Astrocyte of the cerebellum (primary cell): ENCODE results near the gene OTUB1.
"Not testable (repeated sequence)": the region's sequence is repeated elsewhere in the genome, so short reads cannot be mapped to it uniquely, and the experiment has no call there.

Experiments used
- DNase-seq: peaks from one replicate; pipeline ENCODE4 v3.0.0-alpha.2; 2011; ENCODE audit warnings: low read depth
- H3K4me3 ChIP-seq: 2 replicates; pipeline ENCODE4 v1.5.1; 2011; ENCODE audit warnings: mild to moderate bottlenecking, low read depth, low read length, moderate library complexity
- in situ Hi-C: cut with HindIII; loops from 2 replicates; pipeline ENCODE4 v1.10.0; 2017; ENCODE audit warnings: low sequenced_read_pairs
- TF ChIP-seq, protein P1 (sequence below): IDR thresholded peaks from 2 replicates; pipeline ENCODE4 v1.5.1; 2012; ENCODE audit warnings: low read length, low read depth, moderate library complexity, mild to moderate bottlenecking; ENCODE audit errors: missing control alignments

The OTUB1 gene

DNA sequence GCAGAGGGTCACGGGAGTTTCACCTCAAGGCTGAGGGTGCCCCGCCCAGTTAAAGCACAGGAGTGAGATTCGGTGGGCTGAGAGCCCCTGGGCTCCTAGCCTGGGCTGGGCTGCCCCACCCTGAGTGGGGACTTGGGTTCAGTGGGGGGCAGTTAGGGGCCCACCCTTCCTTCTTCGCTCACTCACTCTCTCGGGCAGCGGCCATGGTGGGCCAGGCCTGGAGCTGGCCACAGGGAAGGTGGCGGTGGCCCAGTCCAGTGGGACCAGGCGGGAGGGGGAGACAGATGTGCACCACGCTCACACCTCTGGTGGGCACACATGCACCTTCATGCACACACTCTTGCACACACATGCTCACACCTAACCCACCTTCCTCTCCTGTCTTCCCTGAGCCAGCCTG lies 55.6 kb downstream of the OTUB1 start:
- in situ Hi-C loops = no loop called here
- TF ChIP-seq, protein P1, sequence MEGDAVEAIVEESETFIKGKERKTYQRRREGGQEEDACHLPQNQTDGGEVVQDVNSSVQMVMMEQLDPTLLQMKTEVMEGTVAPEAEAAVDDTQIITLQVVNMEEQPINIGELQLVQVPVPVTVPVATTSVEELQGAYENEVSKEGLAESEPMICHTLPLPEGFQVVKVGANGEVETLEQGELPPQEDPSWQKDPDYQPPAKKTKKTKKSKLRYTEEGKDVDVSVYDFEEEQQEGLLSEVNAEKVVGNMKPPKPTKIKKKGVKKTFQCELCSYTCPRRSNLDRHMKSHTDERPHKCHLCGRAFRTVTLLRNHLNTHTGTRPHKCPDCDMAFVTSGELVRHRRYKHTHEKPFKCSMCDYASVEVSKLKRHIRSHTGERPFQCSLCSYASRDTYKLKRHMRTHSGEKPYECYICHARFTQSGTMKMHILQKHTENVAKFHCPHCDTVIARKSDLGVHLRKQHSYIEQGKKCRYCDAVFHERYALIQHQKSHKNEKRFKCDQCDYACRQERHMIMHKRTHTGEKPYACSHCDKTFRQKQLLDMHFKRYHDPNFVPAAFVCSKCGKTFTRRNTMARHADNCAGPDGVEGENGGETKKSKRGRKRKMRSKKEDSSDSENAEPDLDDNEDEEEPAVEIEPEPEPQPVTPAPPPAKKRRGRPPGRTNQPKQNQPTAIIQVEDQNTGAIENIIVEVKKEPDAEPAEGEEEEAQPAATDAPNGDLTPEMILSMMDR = no peak
- H3K4me3 ChIP-seq = no peak overlapping the region
- no peak for DNase-seq

DNA sequence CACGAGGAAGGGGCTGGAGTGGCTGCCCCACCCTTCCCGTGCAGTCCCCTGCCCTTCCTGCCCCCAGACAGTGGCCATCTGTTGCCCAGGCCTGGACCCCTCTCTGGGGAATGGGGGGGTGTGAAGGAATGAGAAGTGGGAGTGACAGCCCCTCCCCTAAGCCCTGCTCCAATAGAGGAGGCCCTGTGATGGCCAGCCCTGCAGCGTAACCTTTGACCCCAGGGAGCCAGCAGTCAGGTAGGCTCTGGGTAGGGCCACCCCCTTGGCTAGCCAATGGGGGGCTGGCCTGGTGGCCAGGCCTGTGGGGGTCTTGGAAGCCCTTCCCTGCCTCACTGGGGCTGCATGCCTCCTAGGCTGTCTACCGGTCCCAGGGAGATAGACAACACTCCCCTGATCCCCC lies 56.1 kb downstream of the OTUB1 start:
- no peak overlapping the region for H3K4me3 ChIP-seq
- no peak for DNase-seq
- TF ChIP-seq, protein P1 = no peak
- in situ Hi-C loops = no loop called here

DNA sequence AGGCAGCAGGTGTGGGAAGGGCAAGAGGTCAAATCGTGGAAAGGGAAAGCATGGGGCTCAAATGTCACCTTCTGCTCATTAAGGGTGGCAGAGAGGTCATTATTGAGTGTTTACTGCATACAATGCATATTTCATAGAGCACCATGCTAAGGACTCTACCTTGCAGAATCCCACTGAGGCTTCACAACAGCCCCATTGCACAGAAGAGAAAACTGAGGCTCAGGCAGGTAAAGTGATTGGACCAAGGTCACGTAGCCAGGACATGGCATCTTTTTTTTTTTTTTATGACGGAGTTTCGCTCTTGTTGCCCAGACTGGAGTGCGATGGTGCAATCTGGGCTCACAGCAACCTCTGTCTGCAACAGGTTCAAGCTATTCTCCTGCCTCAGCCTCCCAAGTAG lies 57.3 kb downstream of the OTUB1 start:
- TF ChIP-seq, protein P1 = no peak

DNA sequence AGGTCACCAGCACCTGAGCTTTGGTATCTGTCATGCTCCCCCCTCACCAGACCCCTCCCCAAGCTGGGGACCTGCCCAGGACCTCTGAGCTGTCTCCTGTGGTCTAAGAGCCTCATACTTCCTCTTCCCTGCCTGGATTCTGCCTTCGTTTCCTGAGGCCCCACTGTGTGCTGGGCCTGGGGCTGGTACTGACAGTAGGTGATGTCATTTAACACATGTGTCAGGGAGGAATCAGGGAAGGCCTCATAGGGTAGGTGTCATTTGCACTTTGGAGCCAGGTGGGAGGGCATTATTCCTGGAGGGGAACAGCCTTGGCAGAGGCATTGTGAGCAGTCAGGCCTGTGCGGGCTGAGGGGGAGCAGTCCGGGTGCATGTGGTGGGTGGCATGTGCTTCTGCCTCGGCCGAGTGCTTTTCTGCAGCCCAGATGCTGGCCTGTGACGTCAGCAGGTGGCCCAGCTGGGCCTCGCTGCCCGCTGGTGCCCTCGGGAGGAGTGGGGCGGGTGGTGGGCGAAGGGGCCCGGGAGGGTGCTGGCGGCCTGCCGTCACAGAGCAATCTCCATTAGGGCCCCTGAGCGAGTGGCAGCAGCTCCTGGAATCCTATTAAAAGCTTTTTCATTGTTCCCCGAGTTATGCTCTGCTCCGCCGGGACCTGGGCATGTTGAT lies 58.6 kb downstream of the OTUB1 start:
- TF ChIP-seq, protein P1 = no peak
- no peak overlapping the region for H3K4me3 ChIP-seq
- DNase-seq = no peak
- in situ Hi-C loops = no loop called here

More for the DNA sequence above, 57.3 kb downstream of the OTUB1 start:
- no peak for DNase-seq
- in situ Hi-C loops = no loop called here
- H3K4me3 ChIP-seq = no peak overlapping the region

DNA sequence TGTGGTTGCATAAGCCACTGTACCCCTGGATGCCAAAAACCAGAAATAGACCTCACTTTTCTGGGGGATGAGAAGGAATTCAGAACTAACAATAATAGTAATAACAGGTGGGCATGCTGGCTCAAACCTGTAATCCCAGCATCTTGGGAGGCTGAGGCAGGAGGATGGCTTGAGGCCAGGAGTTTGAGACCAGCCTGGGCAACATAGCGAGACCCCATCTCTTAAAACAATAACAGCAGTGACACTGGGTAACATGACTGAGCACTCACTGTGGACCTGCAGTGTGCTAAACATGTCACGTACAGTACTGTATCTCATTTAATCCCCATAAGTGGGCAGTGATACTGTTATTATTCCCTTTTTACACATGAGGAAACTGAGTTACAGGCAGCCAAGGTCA lies 59.5 kb downstream of the OTUB1 start:
- H3K4me3 ChIP-seq = no peak overlapping the region
- DNase-seq = no peak
- TF ChIP-seq, protein P1 = no peak
- in situ Hi-C loops = no loop called here

DNA sequence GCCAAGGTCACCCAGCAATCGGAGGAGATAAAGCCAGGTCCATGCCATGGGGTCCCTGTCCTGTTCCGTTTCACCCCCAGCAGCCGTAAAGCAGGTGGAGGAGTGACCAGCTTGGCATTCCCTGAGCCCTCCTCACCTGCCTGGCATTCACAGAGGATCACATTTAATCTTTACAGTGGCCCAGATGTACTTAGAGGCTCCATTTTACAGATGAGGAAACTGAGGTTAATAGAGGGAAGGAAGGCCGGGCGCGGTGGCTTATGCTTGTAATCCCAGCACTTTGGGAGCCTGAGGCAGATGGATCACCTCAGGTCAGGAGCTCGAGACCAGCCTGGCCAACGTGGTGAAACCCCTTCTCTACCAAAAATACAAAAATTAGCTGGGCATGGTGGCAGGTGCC lies 61.1 kb downstream of the OTUB1 start:
- H3K4me3 ChIP-seq, DNase-seq, in situ Hi-C loops: not testable (repeated sequence)
